ENCODE data around the gene TAF10. TPM values are rescaled to one million over a fixed set of nuclear protein-coding genes. Genes with fewer than 3 reads are reported as not detected.

Gene TAF10
- total and polyA plus RNA-seq, 2 of the 13 experiments (the other 11 are each of a cell fraction or from before 2014, with no cell fraction given) = 71.3 to 134 TPM

DNA sequence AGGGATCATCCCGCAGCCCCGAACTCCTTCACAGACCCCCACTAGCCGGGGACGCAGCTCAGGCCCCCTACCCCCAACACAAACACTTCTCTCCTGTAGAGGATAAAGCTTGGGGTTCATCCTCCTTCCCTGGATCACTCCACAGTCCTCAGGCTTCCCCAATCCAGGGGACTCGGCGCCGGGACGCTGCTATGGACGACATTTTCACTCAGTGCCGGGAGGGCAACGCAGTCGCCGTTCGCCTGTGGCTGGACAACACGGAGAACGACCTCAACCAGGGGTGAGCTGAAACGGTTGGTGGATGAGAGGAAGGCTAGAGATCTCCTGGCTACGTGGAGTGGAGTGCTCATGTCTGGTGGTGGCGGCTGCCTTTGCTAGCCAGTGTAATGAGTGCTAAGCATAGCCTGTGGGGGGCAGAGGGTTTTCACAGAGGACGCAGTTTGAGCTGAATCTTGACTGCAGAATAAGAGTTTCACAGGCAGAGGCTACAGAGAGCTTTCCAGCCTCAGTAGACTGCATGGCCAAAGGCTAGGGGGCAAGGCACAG, 7.9 kb downstream of the TAF10 start (continued):
- TF ChIP-seq, protein P1, sequence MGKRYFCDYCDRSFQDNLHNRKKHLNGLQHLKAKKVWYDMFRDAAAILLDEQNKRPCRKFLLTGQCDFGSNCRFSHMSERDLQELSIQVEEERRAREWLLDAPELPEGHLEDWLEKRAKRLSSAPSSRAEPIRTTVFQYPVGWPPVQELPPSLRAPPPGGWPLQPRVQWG (CRISPR knock-in tag; IDR thresholded peaks at IDR 0.05; ENCODE audit: borderline replicate concordance, low read depth) = no peak
- no peak for TF ChIP-seq LRRFIP1 (CRISPR knock-in tag; conservative IDR thresholded peaks at IDR 0.05)
- TF ChIP-seq, protein P2, sequence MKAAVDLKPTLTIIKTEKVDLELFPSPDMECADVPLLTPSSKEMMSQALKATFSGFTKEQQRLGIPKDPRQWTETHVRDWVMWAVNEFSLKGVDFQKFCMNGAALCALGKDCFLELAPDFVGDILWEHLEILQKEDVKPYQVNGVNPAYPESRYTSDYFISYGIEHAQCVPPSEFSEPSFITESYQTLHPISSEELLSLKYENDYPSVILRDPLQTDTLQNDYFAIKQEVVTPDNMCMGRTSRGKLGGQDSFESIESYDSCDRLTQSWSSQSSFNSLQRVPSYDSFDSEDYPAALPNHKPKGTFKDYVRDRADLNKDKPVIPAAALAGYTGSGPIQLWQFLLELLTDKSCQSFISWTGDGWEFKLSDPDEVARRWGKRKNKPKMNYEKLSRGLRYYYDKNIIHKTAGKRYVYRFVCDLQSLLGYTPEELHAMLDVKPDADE (CRISPR knock-in tag; IDR thresholded peaks at IDR 0.05) = no peak
- no peak for TF ChIP-seq HNRNPH1 (optimal IDR thresholded peaks at IDR 0.05; ENCODE audit: low read depth, low read length)
- TF ChIP-seq ZNF446 (CRISPR knock-in tag; IDR thresholded peaks at IDR 0.05) = no peak
- no peak for TF ChIP-seq ELK4 (CRISPR knock-in tag; IDR thresholded peaks at IDR 0.05; ENCODE audit: borderline replicate concordance)
- peak; percentile 68; the same call in 1 of the 2 replicates for TF ChIP-seq KDM5A (IDR thresholded peaks at IDR 0.05; ENCODE audit: borderline replicate concordance, low read length)
- TF ChIP-seq MYC (CRISPR knock-in tag; IDR thresholded peaks at IDR 0.05; ENCODE audit: borderline replicate concordance) = peak; percentile 35; the same call in 1 of the 2 replicates
- TF ChIP-seq, protein P3, sequence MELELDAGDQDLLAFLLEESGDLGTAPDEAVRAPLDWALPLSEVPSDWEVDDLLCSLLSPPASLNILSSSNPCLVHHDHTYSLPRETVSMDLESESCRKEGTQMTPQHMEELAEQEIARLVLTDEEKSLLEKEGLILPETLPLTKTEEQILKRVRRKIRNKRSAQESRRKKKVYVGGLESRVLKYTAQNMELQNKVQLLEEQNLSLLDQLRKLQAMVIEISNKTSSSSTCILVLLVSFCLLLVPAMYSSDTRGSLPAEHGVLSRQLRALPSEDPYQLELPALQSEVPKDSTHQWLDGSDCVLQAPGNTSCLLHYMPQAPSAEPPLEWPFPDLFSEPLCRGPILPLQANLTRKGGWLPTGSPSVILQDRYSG (CRISPR knock-in tag; IDR thresholded peaks at IDR 0.05) = no peak
- TF ChIP-seq SIN3A (IDR thresholded peaks at IDR 0.05; ENCODE audit: borderline replicate concordance, low read depth, low read length) = no peak
- TF ChIP-seq NCOA2 (CRISPR knock-in tag; IDR thresholded peaks at IDR 0.05) = no peak
- TF ChIP-seq, protein P4, sequence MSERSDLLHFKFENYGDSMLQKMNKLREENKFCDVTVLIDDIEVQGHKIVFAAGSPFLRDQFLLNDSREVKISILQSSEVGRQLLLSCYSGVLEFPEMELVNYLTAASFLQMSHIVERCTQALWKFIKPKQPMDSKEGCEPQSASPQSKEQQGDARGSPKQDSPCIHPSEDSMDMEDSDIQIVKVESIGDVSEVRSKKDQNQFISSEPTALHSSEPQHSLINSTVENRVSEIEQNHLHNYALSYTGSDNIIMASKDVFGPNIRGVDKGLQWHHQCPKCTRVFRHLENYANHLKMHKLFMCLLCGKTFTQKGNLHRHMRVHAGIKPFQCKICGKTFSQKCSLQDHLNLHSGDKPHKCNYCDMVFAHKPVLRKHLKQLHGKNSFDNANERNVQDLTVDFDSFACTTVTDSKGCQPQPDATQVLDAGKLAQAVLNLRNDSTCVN (CRISPR knock-in tag; IDR thresholded peaks at IDR 0.05; ENCODE audit: borderline replicate concordance) = 0 out of 2 replicates have a peak, but pooled peaks have one; percentile 17
- TF ChIP-seq, protein P5, sequence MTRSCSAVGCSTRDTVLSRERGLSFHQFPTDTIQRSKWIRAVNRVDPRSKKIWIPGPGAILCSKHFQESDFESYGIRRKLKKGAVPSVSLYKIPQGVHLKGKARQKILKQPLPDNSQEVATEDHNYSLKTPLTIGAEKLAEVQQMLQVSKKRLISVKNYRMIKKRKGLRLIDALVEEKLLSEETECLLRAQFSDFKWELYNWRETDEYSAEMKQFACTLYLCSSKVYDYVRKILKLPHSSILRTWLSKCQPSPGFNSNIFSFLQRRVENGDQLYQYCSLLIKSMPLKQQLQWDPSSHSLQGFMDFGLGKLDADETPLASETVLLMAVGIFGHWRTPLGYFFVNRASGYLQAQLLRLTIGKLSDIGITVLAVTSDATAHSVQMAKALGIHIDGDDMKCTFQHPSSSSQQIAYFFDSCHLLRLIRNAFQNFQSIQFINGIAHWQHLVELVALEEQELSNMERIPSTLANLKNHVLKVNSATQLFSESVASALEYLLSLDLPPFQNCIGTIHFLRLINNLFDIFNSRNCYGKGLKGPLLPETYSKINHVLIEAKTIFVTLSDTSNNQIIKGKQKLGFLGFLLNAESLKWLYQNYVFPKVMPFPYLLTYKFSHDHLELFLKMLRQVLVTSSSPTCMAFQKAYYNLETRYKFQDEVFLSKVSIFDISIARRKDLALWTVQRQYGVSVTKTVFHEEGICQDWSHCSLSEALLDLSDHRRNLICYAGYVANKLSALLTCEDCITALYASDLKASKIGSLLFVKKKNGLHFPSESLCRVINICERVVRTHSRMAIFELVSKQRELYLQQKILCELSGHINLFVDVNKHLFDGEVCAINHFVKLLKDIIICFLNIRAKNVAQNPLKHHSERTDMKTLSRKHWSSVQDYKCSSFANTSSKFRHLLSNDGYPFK (CRISPR knock-in tag; IDR thresholded peaks at IDR 0.05; ENCODE audit: borderline replicate concordance) = peak; percentile 50; the same call in 1 of the 2 replicates
- TF ChIP-seq STAT5B (CRISPR knock-in tag; IDR thresholded peaks at IDR 0.05) = no peak
- no peak for TF ChIP-seq PCBP2 (optimal IDR thresholded peaks at IDR 0.05; ENCODE audit: low read depth, low read length, poor library complexity, severe bottlenecking)

Data from HepG2 (cell line).